CD14-positive monocyte (primary cell): ENCODE measurements around the gene PDIA5. TPM values are rescaled to one million over a fixed set of nuclear protein-coding genes. Genes with fewer than 3 reads are reported as not detected.

Source experiments
- DNase-seq, 3 donors: peaks; one replicate each; pipeline ENCODE4 v3.0.0-alpha.2; 2011 to 2022
- H2AFZ ChIP-seq: 2 replicates; pipeline ENCODE4 v1.6.0; 2012; ENCODE audit warnings: mild to moderate bottlenecking, low read depth, low read length, inconsistent platforms; ENCODE audit not compliant: insufficient read depth, poor library complexity, severe bottlenecking
- H3K27ac ChIP-seq, 2 donors: 1 replicate in 1 of 2; 2 replicates in 1 of 2; pipeline ENCODE4 v1.5.1; 2012 to 2013; ENCODE audit warnings: low read length in 2 of 2, control low read depth in 1 of 2, inconsistent platforms in 1 of 2, low read depth in 1 of 2, mild to moderate bottlenecking in 1 of 2
- H3K27me3 ChIP-seq, 2 donors: one replicate each; pipeline versions ENCODE4 v1.6.0 to v1.6.1; 2011 to 2013; ENCODE audit warnings: low read length in 2 of 2; ENCODE audit not compliant: control insufficient read depth in 2 of 2, insufficient read depth in 2 of 2
- H3K36me3 ChIP-seq, 2 donors: replicated peaks in 1 of 2; 1 replicate in 1 of 2; 2 replicates in 1 of 2; pipeline versions ENCODE4 v1.5.1 to v1.6.1; 2012 to 2013; ENCODE audit warnings: low read length in 2 of 2, control low read depth in 1 of 2, inconsistent platforms in 1 of 2, mild to moderate bottlenecking in 1 of 2; ENCODE audit not compliant: insufficient read depth in 2 of 2, control insufficient read depth in 1 of 2
- H3K4me1 ChIP-seq, 2 donors: 1 replicate in 1 of 2; 2 replicates in 1 of 2; pipeline versions ENCODE4 v1.5.1 to v1.6.1; 2012 to 2013; ENCODE audit warnings: low read length in 2 of 2, control low read depth in 1 of 2, inconsistent platforms in 1 of 2, mild to moderate bottlenecking in 1 of 2, moderate library complexity in 1 of 2; ENCODE audit not compliant: insufficient read depth in 2 of 2, control insufficient read depth in 1 of 2
- H3K4me2 ChIP-seq: replicated peaks from 2 replicates; pipeline ENCODE3; 2012; ENCODE audit warnings: low read length, moderate library complexity, mild to moderate bottlenecking; ENCODE audit not compliant: poor library complexity, severe bottlenecking; ENCODE audit errors: extremely low read depth
- H3K4me3 ChIP-seq, 3 experiments: fragments of 200-600 bp in 1 of 3; sonication (generic) in 1 of 3; replicated peaks in 1 of 3; 1 replicate in 2 of 3; 2 replicates in 1 of 3; pipeline ENCODE4 v1.5.1; 2011 to 2013; ENCODE audit warnings: low read length in 3 of 3, mild to moderate bottlenecking in 3 of 3, control low read depth in 2 of 3, low read depth in 2 of 3, inconsistent platforms in 1 of 3, moderate library complexity in 1 of 3
- H3K79me2 ChIP-seq: 2 replicates; pipeline ENCODE4 v1.6.0; 2012; ENCODE audit warnings: mild to moderate bottlenecking, control low read depth, inconsistent platforms, low read length, moderate library complexity; ENCODE audit not compliant: insufficient read depth
- H3K9ac ChIP-seq: 2 replicates; pipeline ENCODE4 v1.6.0; 2017; ENCODE audit warnings: low read length, mild to moderate bottlenecking; ENCODE audit not compliant: insufficient read depth, poor library complexity, severe bottlenecking
- H3K9me3 ChIP-seq, 2 donors: replicated peaks in 1 of 2; 1 replicate in 1 of 2; 2 replicates in 1 of 2; pipeline versions ENCODE4 v1.5.1 to v1.6.1; 2012 to 2013; ENCODE audit warnings: low read length in 2 of 2, control low read depth in 1 of 2; ENCODE audit not compliant: control insufficient read depth in 1 of 2, insufficient read depth in 1 of 2
- H4K20me1 ChIP-seq: 2 replicates; pipeline ENCODE4 v1.6.0; 2012; ENCODE audit warnings: mild to moderate bottlenecking, low read length, control low read depth, moderate library complexity; ENCODE audit not compliant: insufficient read depth
- H3K27ac Mint-ChIP-seq, 7 donors: one replicate each; pipeline ENCODE4 v1.8.0; 2020; ENCODE audit warnings: mild to moderate bottlenecking in 7 of 7, mixed read lengths in 7 of 7, moderate library complexity in 6 of 7, inconsistent platforms in 2 of 7
- H3K27me3 Mint-ChIP-seq, 3 donors: one replicate each; pipeline ENCODE4 v1.8.0; 2021 to 2022; ENCODE audit warnings: low read depth in 3 of 3, mild to moderate bottlenecking in 3 of 3, mixed read lengths in 3 of 3, moderate library complexity in 3 of 3, inconsistent platforms in 1 of 3
- H3K36me3 Mint-ChIP-seq, 2 donors: one replicate each; pipeline ENCODE4 v1.8.0; 2020; ENCODE audit warnings: mixed read lengths in 2 of 2, inconsistent platforms in 1 of 2, mild to moderate bottlenecking in 1 of 2
- H3K4me1 Mint-ChIP-seq: one replicate; pipeline ENCODE4 v1.8.0; 2020; ENCODE audit warnings: mild to moderate bottlenecking, mixed read lengths
- H3K4me3 Mint-ChIP-seq, 2 donors: one replicate each; pipeline ENCODE4 v1.8.0; 2020; ENCODE audit warnings: mild to moderate bottlenecking in 2 of 2, mixed read lengths in 2 of 2, moderate library complexity in 1 of 2
- H3K9me3 Mint-ChIP-seq, 7 donors: one replicate each; pipeline ENCODE4 v1.8.0; 2020 to 2022; ENCODE audit warnings: mixed read lengths in 7 of 7, mild to moderate bottlenecking in 6 of 7, moderate library complexity in 6 of 7, inconsistent platforms in 2 of 7
- WGBS: methylation state at CpG from one replicate; pipeline ENCODE4 v1.1.5; 2013; ENCODE audit warnings: missing lambda C conversion rate; ENCODE audit not compliant: insufficient coverage; 5-methylcytosine and 5-hydroxymethylcytosine counted together
- intact Hi-C, 2 donors: fragments of 100-400 bp; cut with micrococcal nuclease; formaldehyde crosslinking; loops; one replicate each; pipeline versions ENCODE4 v1.15.0 to v1.15.1; 2023
- polyA plus RNA-seq, 3 donors: library from polyadenylated mRNA; depleted of rRNA in 1 of 3; unstranded in 2 of 3; stranded (reverse) in 1 of 3; fragments of 300-500 nt in 2 of 3; fragments of >200 nt in 1 of 3; fragmentation: Illumina TruSeq in 2 of 3; gene quantifications; 1 replicate in 2 of 3; 2 replicates in 1 of 3; pipeline ENCODE4 v1.2.3, GENCODE V29; 2012 to 2021
- TF ChIP-seq, protein P1 (sequence below): fragments of 200-600 bp; IDR thresholded peaks from one replicate; pipeline ENCODE4 v1.8.0; 2022; ENCODE audit warnings: antibody characterized with exemption, mild to moderate bottlenecking

Gene PDIA5
- polyA plus RNA-seq, 3 donors = 7.1 to 10.0 (median 9.2) TPM

DNA sequence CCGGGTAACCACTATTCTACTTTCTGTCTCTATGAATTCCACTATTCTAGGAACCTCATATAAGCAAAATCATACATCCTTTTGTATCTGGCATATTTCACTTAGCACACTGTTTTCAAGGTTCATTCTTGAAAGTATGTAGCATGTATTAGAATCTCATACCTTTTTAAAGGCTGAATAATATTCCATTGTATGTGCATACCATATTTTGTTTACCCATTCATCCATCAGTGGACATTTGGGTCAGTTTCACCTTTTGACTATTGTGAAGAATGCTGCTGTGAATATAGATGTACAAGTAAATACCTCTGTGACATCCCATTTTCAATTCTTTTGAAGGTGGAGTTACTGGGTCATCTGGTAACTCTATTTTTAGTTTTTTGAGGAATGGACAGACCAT is 98.3 kb downstream of the PDIA5 start:
- Mint-ChIP-seq H3K27ac (no peak overlapping the region), H3K4me1 (no peaks in the 10 kb centered on the region)
- intact Hi-C loops = no loop called here

DNA sequence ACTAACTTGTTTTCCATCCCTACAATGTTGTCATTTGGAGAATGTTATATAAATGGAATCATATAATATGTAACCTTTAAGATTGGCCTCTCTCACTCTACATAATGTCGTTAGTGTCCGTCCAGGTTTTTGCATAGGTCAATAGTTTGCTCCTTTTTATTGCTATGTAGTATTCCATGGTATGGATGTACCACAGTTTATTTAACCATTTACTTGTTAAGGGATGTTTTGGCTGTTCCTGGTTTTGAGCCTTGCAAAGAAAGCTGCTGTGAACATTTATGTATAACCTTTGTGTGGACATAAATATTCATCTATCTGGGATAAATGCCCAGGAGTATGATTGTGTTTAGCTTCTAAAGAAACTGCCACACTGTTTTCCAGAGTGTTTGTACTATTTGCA is 100.9 kb downstream of the PDIA5 start:
- no peak for DNase-seq
- WGBS = no CpG with 5 or more reads among the region's 2 CpGs
- intact Hi-C loops = no loop called here
- Histone ChIP-seq H2AFZ (no peak overlapping the region), H3K4me2 (no peak overlapping the region), H3K4me1 (no peaks in the 10 kb centered on the region), H3K4me3 (no peak overlapping the region), H3K9me3 (no peaks in the 10 kb centered on the region), H4K20me1 (no peaks in the 10 kb centered on the region), H3K27ac (no peak overlapping the region), H3K9ac (no peak overlapping the region), H3K79me2 (no peaks in the 10 kb centered on the region), H3K27me3 (no peaks in the 10 kb centered on the region), H3K36me3 (peaks cover 12 to 28% of the 10 kb centered on the region in 2 donors)
- peaks cover 37 to 51% of the 10 kb centered on the region in 2 donors for H3K36me3 Mint-ChIP-seq
- H3K27me3 Mint-ChIP-seq = no peaks in the 10 kb centered on the region
- H3K4me1 Mint-ChIP-seq = no peaks in the 10 kb centered on the region
- H3K9me3 Mint-ChIP-seq = peaks cover 0 to 7% (median 3%) of the 10 kb centered on the region in 7 donors
- no peak overlapping the region for H3K27ac Mint-ChIP-seq
- TF ChIP-seq, protein P1, sequence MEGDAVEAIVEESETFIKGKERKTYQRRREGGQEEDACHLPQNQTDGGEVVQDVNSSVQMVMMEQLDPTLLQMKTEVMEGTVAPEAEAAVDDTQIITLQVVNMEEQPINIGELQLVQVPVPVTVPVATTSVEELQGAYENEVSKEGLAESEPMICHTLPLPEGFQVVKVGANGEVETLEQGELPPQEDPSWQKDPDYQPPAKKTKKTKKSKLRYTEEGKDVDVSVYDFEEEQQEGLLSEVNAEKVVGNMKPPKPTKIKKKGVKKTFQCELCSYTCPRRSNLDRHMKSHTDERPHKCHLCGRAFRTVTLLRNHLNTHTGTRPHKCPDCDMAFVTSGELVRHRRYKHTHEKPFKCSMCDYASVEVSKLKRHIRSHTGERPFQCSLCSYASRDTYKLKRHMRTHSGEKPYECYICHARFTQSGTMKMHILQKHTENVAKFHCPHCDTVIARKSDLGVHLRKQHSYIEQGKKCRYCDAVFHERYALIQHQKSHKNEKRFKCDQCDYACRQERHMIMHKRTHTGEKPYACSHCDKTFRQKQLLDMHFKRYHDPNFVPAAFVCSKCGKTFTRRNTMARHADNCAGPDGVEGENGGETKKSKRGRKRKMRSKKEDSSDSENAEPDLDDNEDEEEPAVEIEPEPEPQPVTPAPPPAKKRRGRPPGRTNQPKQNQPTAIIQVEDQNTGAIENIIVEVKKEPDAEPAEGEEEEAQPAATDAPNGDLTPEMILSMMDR = no peak
- H3K4me3 Mint-ChIP-seq = no peak overlapping the region

More for the DNA sequence above, 98.3 kb downstream of the PDIA5 start:
- no peaks in the 10 kb centered on the region for H3K4me1 ChIP-seq
- H4K20me1 ChIP-seq = no peaks in the 10 kb centered on the region
- H3K79me2 ChIP-seq = no peaks in the 10 kb centered on the region
- TF ChIP-seq, protein P1 = no peak
- H3K27me3 ChIP-seq = no peaks in the 10 kb centered on the region
- DNase-seq = no peak
- H3K27ac ChIP-seq = no peak overlapping the region
- no peak overlapping the region for H3K4me3 Mint-ChIP-seq
- peaks cover 0 to 7% (median 3%) of the 10 kb centered on the region in 7 donors for H3K9me3 Mint-ChIP-seq
- peaks cover 21 to 52% of the 10 kb centered on the region in 2 donors for H3K36me3 ChIP-seq
- H3K4me3 ChIP-seq = no peak overlapping the region
- H3K9ac ChIP-seq = no peak overlapping the region
- no peaks in the 10 kb centered on the region for H3K27me3 Mint-ChIP-seq
- H3K9me3 ChIP-seq = no peaks in the 10 kb centered on the region
- no peak overlapping the region for H3K4me2 ChIP-seq
- no peak overlapping the region for H2AFZ ChIP-seq
- 100% methylated on average over 1 of the region's 1 CpG for WGBS
- peaks cover 55 to 76% of the 10 kb centered on the region in 2 donors for H3K36me3 Mint-ChIP-seq
